GM18511 (cell line): ENCODE data around the gene CELSR1.

Experiments used
- ATAC-seq: cut with Tn5 transposase; IDR thresholded peaks from one replicate; pipeline ENCODE4 v1.9.1; 2021; ENCODE audit warnings: mild to moderate bottlenecking, moderate library complexity; ENCODE audit not compliant: unreplicated experiment

Gene CELSR1

DNA sequence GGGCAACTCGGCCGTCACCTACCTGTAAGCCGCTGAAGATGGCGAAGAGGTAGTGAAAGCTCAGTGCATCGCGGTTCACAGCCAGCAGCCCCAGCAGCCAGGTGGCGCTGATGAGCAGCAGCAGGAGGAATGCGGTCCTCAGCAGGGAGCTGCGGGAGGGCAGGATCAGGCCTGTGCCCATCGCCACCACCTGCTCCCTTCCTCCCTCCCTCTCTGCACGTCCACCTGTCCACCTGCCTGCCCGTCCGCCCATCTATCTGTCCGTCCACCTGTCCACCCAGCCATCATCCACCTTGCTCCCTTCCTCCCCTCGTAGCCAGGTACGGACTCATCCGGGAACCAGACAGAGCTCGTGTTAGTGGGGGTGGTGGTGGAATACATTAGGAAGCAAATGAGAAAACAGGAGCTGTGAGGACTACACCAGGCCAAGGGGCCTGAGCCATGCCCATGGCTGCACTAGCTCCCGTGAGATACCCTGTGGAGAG, 169.7 kb downstream of the CELSR1 start:
- ATAC-seq = no peak

GRCh38 chr22:46366801-46367706, 170.4 kb downstream of the CELSR1 start:
- ATAC-seq = no peak

GRCh38 chr22:46366327-46366731, 171.1 kb downstream of the CELSR1 start:
- no peak for ATAC-seq

- ATAC-seq = no peak
Observed at GRCh38 chr22:46365166-46365624, 172.2 kb downstream of the CELSR1 start.

GRCh38 chr22:46364341-46365165, 172.9 kb downstream of the CELSR1 start:
- ATAC-seq = no peak

GRCh38 chr22:46363611-46364321, 173.7 kb downstream of the CELSR1 start:
- ATAC-seq = no peak

DNA sequence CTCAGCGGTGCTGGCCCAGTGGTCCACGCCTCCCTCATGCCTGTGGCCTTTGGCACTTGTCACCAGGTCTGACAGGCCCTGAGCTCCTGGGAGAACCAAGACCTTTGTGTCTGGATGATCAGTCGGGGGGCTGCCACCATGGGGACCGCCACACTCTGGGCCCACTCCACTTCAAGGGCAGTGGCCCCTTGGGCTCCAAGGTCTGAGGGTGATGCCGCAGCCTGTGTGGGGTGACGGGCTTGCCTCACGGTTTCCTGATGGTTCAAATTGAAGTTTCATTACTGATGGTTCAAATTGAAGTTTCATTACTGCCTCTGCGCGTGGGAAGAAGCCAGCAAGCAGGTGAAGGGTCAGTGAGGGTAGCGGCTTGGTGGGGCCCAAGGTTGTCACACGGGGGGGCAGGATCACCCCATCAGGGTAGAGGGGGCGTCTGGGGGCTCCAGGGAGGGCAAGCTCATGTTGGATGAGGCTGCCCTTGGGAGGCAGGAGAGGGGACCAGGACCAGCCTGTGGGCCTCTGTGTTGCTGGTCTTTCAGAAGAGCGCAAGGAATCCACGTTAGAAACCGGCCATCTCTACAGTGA, 174.4 kb downstream of the CELSR1 start:
- ATAC-seq = no peak

DNA sequence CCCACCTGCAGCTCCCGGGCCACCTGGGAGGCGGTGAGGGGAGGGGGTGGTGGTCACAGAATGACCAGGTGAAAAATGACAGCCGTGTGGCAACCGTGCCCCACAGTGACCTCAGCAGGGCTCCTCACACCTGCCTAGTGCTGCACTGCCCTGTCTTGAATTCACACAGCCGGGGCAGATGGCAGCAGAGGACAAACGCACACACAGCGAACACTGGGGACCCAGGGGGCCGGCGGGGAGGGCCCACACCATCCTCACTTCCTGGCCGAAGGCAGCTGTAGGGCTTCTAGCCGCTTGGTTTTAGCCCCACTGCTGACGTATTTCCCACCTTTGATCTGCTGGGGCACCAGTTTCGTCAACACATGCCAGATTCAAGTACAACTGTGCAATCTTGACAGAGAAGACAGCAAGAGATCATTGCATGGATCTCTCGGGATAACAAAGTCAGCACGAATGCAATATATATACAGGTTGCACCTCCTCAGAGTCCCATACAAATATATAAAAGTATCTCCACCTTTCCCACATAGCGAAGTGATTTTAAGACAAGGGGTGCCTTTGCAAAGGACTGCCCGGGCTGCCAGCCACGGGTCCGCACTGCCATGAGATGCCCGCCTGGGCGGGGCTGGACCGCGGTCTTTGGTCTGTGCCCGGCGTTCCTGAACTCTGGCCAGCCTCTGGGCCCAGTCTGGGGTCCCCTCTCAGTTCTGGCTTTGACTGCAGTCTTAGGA, 175.1 kb downstream of the CELSR1 start:
- no peak for ATAC-seq

DNA sequence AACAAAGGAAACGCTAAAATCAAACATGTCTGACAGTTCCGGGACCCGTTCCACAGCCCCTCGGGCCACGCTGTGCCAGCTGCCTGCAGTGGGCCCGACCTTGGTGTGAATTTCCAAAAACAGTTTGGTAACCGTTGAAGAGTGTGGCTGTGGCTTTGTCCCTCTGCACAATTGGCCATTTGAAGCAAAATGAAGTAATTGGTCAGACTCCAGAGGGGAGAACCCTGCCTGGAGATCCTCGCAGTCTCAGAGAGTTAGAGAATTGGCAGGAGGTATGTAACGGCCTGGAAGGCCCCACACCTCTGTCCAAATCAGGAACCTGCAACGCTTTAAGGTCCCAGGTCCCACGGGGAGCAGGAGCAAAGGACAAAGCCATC, 175.6 kb downstream of the CELSR1 start:
- no peak for ATAC-seq

GRCh38 chr22:46360891-46361290, 176.5 kb downstream of the CELSR1 start:
- no peak for ATAC-seq

- no peak for ATAC-seq
Observed at GRCh38 chr22:46360097-46360496, 177.3 kb downstream of the CELSR1 start.

DNA sequence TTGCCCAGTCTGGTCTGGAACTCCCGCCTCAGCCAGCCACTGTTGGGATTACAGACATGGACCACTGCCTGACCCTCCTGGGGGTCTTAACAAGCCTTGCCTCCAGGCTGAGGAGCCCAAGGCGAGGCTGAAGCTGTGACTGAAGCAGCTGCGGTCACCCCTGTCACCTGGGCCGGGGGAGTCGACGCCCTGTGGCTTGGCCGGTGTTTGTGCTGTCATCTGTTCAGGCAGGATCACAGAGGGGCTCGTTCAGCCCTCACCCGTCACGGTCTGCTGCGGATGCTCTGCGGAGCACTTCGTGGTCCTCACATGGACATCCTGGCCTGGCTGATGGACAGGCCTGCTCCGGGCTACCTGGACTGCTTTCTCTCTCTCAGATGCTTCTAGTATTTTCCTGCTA, 178.1 kb downstream of the CELSR1 start:
- no peak for ATAC-seq

- no peak for ATAC-seq
Observed at GRCh38 chr22:46358766-46359165, 178.7 kb downstream of the CELSR1 start.

DNA sequence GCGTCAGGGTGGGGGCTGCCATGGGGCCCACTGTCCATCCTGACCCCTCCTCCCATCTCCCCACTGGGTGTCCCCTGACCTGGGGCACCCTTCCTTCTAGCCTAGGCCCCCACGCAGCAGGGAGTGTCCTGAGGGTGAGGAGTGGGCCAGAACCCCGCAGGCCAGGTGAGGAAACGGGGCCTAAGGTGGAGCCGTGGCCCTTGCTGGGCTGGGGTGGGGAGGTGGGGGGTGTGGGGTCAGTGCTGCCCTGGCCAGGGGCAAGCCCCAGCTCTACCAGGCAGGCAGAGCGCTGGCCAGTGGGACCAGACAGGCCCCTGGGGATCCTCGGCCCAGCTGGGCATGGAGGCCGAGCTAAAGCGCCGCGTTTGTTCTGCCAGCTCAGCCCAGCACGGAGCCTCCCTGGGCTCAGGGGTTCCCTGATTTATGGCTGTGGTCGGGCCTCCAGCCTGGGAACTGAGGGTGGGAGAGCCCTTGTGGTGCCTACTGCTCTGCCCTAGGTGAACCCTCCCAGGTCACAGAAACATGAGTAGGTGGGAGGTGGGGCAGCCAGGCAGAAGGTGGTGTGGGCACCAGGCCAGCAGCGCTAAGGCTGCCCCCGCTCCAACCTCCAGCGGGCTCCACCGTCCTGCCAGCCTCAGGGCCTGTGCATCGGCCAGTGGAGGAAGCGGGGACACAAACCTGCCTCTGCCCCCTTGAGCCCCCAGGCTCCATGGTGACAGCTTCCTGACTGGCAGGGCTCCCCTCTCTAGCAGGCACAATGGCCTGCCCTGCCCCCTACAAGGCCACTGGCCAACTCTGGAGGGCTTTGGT, 179.5 kb downstream of the CELSR1 start:
- no peak for ATAC-seq

- ATAC-seq = no peak
Observed at GRCh38 chr22:46356496-46357480, 180.6 kb downstream of the CELSR1 start.

GRCh38 chr22:46355996-46356471, 181.4 kb downstream of the CELSR1 start:
- ATAC-seq = no peak

DNA sequence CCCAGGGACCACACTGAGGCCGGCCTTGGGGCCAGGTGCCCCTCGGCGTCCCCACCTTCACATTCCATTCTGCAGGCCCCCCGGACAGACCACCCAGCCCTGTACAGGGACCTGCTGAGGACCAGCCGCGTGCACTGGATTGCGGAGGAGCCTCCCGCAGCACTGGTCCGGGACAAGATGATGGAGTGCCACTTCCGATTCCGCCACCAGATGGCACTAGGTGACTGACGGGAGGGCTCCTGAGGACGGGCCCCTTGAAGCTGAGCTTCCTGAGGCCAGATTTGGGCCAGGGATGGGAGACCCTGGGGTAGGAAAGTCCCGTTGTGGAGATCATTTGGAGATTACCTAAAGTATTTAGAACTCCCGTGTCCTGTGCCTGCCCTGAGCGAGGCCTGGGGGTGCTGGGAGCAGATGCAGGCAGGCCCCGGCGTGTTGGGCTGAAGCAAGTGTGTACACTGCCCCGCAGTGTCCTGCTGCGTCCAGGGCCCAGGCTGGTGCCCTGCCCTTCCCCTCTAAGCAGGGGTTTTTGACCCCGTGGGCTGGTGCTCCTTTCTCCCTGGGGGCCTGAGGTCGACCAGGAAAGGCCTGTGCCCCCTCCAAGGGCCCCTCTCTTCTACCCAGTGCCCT, 181.9 kb downstream of the CELSR1 start:
- no peak for ATAC-seq

DNA sequence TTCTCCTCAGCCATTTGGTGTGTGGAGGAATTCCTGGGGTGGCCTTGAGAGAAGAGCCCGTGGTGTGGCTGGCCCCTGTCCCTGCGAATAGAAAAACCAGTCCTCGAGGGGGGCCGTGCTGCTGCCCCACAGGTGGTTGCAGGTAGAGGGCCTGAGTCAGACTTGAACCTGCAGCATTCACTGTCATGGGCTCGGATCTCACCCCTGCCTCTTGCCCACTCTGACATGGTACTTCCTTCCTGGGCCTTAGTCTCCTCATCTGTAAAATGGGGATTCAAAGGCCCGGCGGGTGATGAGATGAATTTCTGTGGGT, 182.5 kb downstream of the CELSR1 start:
- ATAC-seq = no peak
